ENCODE measurements around the gene TSPAN9. TPM values are rescaled to one million over a fixed set of nuclear protein-coding genes. Genes with fewer than 3 reads are reported as not detected.

Gene TSPAN9, protein sequence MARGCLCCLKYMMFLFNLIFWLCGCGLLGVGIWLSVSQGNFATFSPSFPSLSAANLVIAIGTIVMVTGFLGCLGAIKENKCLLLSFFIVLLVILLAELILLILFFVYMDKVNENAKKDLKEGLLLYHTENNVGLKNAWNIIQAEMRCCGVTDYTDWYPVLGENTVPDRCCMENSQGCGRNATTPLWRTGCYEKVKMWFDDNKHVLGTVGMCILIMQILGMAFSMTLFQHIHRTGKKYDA
- 21.5 and 23.0 TPM in 2 replicates for total RNA-seq (2014; rRNA removed; shearing (Covaris generic))

DNA sequence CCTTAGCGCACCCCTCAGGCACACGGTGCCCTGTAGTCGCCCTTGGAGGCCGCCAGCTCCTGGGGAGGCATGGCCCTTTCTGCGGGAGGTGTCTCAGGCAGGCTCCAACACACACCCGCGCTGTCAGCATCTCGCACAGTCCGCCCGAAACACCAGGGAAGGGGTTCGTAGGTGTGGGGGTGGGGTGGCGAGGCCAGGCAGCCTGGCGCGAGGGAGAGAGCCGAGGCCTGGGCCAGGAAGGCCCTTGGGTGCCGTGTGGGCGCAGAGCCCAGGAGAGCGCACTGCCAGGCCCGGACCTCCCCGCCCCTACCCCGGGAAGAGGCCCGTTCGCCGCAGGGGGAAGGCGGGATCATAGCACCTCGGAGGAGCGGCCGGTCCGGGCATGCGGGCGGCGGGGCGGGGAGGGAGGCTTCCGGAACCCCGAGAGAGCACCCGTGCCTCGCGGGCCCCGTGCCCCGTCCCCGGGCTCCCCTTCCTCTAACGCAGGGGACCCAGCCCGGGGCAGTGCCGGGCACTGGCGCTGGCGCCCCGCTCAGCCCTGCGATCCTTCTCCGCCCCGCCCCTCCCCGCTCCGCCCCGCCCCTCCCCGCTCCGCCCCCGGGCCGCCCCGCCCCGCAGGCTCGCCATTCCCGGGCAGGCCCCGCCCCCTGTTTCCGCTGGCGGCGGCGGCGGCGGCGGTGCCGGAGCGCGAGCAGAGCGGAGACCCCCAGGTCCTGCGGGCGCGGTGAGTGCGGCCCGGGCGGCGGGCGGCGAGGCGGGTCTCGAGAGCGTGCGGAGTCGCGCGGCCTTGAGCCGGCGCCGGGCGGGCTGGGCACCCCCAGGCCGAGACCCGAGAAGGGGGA lies at the start of gene TSPAN9:
Gene TSPAN9, plus strand, starts transcription at position 650 of the 842 bp plus-strand sequence. CDS start 123,815 bp downstream, outside the sequence.
- H3K27ac ChIP-seq: peak within 1 kb of the TSS; percentile 38
- peak within 1 kb of the TSS; percentile 88 for H3K4me3 ChIP-seq
- H3K9me3 ChIP-seq (replicated peaks): no peaks in the 10 kb centered on the region
- peak; percentile 76 to 87 for DNase-seq (ENCODE audit: low read depth in 1 of 2, low spot score in 2 of 2)
- H3K36me3 ChIP-seq: no peaks in the 10 kb centered on the region
- peaks cover 13% of the 10 kb centered on the region for H3K4me1 ChIP-seq (replicated peaks)
- no peaks in the 10 kb centered on the region for H3K27me3 ChIP-seq (replicated peaks)

DNA sequence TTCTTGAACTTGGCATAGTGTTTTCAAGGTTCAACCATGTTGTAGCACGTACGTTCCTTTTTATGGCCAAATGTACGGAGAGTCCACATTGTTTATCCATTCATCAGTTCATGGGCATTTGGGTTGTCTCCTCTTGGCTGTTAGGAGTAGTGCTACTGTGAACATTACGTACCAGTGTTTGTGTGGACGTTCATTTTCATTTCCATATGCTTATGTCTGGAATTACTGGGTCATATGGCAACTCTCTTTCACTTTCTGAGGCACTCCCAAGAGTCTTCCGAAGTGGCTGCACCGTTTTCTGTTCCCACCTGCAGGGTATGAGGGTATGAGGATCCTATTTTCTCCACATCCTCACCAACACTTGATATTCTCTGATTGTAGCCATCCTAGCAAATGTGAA lies 49.1 kb upstream of the TSPAN9 start:
- Histone ChIP-seq H3K4me3 (no peak overlapping the region), H3K4me1 (replicated peaks) (no peaks in the 10 kb centered on the region), H3K36me3 (peaks cover 94% of the 10 kb centered on the region), H3K27ac (no peak overlapping the region), H3K27me3 (replicated peaks) (no peaks in the 10 kb centered on the region), H3K9me3 (replicated peaks) (no peaks in the 10 kb centered on the region)
- no peak for DNase-seq (ENCODE audit: low read depth in 1 of 2, low spot score in 2 of 2)

DNA sequence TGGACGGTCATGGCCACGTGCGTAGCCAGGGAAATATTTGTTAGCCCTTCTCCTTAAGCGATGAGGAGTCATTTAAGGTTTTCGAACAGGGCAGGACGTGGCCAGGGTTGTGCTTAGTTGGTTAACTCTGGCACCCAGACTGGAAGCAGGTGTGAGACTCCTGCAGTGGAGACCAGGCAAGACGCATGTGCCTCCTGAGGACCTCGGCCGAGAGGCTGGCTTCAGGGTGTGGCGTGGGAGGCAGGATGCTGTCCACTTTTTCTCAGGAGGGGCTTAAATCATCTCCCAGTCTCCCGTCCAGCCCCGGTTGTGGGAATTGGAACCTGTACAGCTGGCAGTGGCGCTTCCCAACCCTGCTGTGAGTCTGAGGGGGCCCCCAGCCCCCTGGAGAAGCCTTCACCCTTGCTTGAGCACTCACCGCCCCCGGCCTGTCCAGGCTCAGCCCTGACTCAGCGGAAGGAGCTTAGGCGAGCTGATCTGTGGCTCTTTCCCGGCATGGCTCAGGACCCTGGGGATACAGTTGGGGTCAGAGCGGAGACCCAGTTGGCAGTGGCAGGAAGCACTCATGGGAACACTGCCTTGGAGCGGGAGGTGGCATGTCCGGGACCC lies 46.3 kb upstream of the TSPAN9 start:
- no peak overlapping the region for H3K27ac ChIP-seq
- H3K4me1 ChIP-seq (replicated peaks): no peaks in the 10 kb centered on the region
- no peak overlapping the region for H3K4me3 ChIP-seq
- DNase-seq (ENCODE audit: low read depth in 1 of 2, low spot score in 2 of 2): no peak
- peaks cover 90% of the 10 kb centered on the region for H3K36me3 ChIP-seq
- H3K9me3 ChIP-seq (replicated peaks): no peaks in the 10 kb centered on the region
- H3K27me3 ChIP-seq (replicated peaks): no peaks in the 10 kb centered on the region

DNA sequence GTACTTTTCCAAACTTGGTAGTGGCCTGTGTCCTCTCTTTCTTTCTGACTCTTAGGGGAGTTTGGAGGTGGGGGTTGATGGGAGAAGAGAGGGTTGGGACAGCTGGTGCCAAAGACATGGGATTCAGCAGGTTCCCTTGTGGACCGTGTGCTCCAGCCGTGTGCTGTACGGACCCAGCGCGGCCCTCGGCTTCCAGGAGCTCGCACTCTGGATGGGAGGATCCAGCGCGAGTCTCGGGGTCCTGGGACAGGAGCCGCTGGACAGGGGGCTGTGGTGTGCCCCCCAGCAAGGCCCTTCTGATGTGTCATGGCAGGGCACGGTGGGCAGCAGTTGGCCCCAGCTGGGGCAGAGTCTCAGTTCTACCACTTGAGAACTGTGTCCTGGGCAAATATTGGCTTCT lies 45.0 kb upstream of the TSPAN9 start:
- no peak overlapping the region for H3K4me3 ChIP-seq
- H3K27me3 ChIP-seq (replicated peaks): no peaks in the 10 kb centered on the region
- peaks cover 90% of the 10 kb centered on the region for H3K36me3 ChIP-seq
- H3K27ac ChIP-seq: no peak overlapping the region
- DNase-seq (ENCODE audit: low read depth in 1 of 2, low spot score in 2 of 2): no peak
- H3K4me1 ChIP-seq (replicated peaks): no peaks in the 10 kb centered on the region
- no peaks in the 10 kb centered on the region for H3K9me3 ChIP-seq (replicated peaks)

DNA sequence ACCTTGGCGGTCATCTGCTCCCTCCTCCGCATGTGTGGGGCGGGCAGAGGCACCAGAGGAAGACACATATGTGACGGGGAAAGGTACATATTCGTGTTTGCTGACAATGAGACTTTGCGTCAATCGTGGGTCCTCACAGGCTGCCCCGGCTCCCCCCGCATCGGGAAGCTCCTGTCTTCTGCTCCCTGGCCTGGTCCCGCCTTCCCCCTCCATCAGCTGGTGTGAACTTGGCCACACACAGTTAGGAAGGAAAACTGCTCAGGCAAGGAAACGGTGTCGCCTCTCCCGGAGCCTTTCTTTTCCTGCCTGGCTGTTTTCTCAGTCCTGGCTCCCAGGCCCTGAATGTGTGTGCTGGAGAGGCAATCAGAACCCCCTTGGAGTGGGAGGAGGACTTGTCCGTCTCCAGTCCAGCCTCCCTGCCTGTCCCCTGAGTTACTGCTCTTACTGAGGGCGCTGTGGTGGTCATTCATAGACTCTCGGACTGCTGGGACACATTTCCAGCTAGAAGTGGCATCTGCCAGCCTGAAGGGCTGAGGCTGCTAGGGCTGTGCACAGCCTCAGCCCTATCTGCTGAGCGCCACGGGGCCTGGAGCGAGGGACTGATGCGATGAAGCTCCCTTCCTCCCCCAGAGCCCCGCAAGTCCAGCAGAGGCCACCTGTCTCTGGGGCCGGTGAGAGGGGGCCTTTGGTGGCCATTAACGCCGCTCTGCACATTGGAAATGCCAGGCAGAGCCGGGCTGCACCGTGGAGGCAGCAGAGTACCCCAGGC lies 44.2 kb upstream of the TSPAN9 start:
- H3K27me3 ChIP-seq (replicated peaks): no peaks in the 10 kb centered on the region
- H3K4me3 ChIP-seq: no peak overlapping the region
- no peaks in the 10 kb centered on the region for H3K9me3 ChIP-seq (replicated peaks)
- no peaks in the 10 kb centered on the region for H3K4me1 ChIP-seq (replicated peaks)
- DNase-seq (ENCODE audit: low read depth in 1 of 2, low spot score in 2 of 2): no peak
- no peak overlapping the region for H3K27ac ChIP-seq
- H3K36me3 ChIP-seq: peaks cover 90% of the 10 kb centered on the region

DNA sequence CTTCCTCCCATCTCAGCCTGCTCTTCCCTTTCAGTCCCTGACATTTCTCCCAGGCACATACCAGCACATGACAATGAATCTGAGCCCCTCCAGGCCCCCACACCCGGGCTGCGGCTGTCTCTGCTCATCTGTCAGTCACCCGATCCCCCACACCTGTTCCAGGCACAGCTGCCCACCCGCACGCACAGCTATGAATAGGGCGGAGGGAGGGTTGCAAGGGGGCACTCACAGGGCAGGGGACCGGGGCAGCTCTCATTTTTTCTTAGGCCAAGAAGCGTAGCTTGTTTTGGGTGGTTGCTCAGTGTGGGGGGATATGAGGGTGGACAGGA lies 43.7 kb upstream of the TSPAN9 start:
- Histone ChIP-seq H3K27me3 (replicated peaks) (no peaks in the 10 kb centered on the region), H3K36me3 (peaks cover 90% of the 10 kb centered on the region), H3K9me3 (replicated peaks) (no peaks in the 10 kb centered on the region), H3K27ac (no peak overlapping the region), H3K4me3 (no peak overlapping the region), H3K4me1 (replicated peaks) (no peaks in the 10 kb centered on the region)
- no peak for DNase-seq (ENCODE audit: low read depth in 1 of 2, low spot score in 2 of 2)

DNA sequence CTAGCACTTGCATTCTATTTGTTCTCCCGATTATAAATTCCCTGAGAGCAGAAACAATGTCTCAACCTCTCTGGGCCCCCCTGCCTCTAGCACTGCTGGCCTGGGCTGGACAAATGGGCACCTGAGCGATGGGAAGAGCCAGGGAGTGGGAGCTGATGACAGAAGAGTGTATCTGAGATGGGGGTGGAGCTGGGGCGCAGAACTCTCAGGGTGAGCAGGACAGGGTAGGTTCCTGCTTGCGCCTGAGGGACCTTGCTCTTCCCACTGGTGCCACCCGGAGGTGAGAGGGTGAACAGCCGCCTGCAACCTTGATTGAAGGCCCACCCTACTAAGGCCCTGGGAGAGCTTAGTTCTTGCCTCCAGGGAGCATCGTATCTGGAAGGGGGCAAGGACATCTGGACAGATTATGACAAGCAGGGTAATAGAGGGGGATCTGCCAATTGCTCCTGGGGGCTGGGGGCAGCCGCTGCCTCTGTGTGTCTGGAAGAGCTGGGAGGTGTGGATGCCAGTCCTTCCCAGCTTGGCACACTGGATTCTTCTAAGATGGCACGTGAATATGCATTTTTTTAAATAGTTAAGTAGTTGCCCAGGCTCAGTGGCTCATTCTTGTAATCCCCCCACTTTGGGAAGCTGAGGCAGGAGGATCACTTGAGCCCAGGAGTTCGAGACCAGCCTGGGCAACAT lies 43.0 kb upstream of the TSPAN9 start:
- Histone ChIP-seq H3K4me1 (replicated peaks) (no peaks in the 10 kb centered on the region), H3K4me3 (no peak overlapping the region), H3K9me3 (replicated peaks) (no peaks in the 10 kb centered on the region), H3K36me3 (peaks cover 90% of the 10 kb centered on the region), H3K27ac (no peak overlapping the region), H3K27me3 (replicated peaks) (no peaks in the 10 kb centered on the region)
- DNase-seq (ENCODE audit: low read depth in 1 of 2, low spot score in 2 of 2): peak; percentile 54 to 82

DNA sequence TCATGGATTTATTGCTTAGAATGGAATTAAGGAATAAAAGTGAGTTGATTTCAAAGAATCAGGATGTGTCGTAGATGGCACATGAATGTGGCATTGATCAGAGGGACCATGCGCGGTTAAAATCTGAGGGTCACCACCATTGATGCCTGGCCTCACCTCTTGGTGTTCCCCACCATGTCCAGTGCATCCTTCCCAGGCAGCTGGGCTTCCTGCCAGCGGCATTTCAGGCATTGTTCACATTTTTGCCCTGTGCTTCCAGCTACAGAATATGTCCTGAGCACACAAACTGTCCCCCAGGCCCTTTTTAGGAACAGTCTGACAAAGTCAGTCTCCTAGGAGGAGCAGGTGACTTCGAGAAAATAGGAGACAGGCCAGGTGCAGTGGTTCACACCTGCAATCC lies 42.0 kb upstream of the TSPAN9 start:
- Histone ChIP-seq H3K9me3 (replicated peaks) (no peaks in the 10 kb centered on the region), H3K27ac (no peak overlapping the region), H3K4me1 (replicated peaks) (no peaks in the 10 kb centered on the region), H3K36me3 (peaks cover 90% of the 10 kb centered on the region), H3K4me3 (no peak overlapping the region), H3K27me3 (replicated peaks) (no peaks in the 10 kb centered on the region)
- no peak for DNase-seq (ENCODE audit: low read depth in 1 of 2, low spot score in 2 of 2)

- Histone ChIP-seq H3K36me3 (peaks cover 90% of the 10 kb centered on the region), H3K4me1 (replicated peaks) (no peaks in the 10 kb centered on the region), H3K27ac (no peak overlapping the region), H3K9me3 (replicated peaks) (no peaks in the 10 kb centered on the region), H3K4me3 (no peak overlapping the region), H3K27me3 (replicated peaks) (no peaks in the 10 kb centered on the region)
- DNase-seq (ENCODE audit: low read depth in 1 of 2, low spot score in 2 of 2): no peak
Measured at GRCh38 chr12:3035815-3036702, 41.1 kb upstream of the TSPAN9 start.

DNA sequence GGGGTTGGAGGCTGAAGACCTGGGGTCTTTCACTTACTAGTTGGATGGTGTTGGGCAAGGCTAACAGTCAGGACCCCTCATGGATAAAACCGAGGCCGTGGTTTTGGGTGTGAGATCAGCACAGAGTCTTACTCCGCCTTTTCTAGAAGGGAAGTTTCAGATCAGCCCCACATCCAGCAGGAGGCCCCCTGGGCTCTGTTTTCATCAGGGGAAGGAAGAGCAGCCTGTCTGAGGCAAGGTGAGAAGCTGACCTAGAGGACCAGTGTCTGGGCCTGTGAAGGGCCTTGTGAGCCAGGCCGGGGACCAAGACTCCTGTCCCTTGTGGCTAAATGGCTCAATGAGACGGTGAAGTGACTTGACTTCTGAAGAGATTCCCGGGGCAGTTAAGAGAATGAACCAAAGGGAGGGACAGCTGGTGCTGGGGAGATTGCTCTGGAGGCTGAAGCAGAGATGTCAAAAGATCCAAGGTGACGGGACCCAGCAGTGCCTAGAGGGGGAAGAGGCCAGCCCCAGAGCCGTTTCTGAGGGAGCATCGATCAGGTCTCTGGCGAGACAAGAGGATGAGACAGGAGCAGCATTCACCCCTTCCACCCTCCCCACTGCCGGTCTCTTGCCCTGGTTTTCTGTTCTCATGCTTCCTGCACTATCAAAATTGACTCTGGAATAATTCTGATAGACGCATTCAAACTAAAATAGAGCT lies 40.1 kb upstream of the TSPAN9 start:
- Histone ChIP-seq H3K4me3 (no peak overlapping the region), H3K36me3 (peaks cover 88% of the 10 kb centered on the region), H3K27ac (no peak overlapping the region), H3K9me3 (replicated peaks) (no peaks in the 10 kb centered on the region), H3K27me3 (replicated peaks) (no peaks in the 10 kb centered on the region), H3K4me1 (replicated peaks) (no peaks in the 10 kb centered on the region)
- no peak for DNase-seq (ENCODE audit: low read depth in 1 of 2, low spot score in 2 of 2)

- Histone ChIP-seq H3K27ac (no peak overlapping the region), H3K27me3 (replicated peaks) (no peaks in the 10 kb centered on the region), H3K36me3 (peaks cover 79% of the 10 kb centered on the region), H3K9me3 (replicated peaks) (no peaks in the 10 kb centered on the region), H3K4me3 (no peak overlapping the region), H3K4me1 (replicated peaks) (no peaks in the 10 kb centered on the region)
- DNase-seq (ENCODE audit: low read depth in 1 of 2, low spot score in 2 of 2): no peak
Measured at GRCh38 chr12:3038166-3038565, 39.0 kb upstream of the TSPAN9 start.

- H3K4me3 ChIP-seq: no peak overlapping the region
- no peaks in the 10 kb centered on the region for H3K9me3 ChIP-seq (replicated peaks)
- H3K36me3 ChIP-seq: peaks cover 81% of the 10 kb centered on the region
Measured at GRCh38 chr12:3038926-3039510, 38.2 kb upstream of the TSPAN9 start.

More at GRCh38 chr12:3038926-3039510, 38.2 kb upstream of the TSPAN9 start:
- no peaks in the 10 kb centered on the region for H3K4me1 ChIP-seq (replicated peaks)
- H3K27me3 ChIP-seq (replicated peaks): no peaks in the 10 kb centered on the region
- no peak for DNase-seq (ENCODE audit: low read depth in 1 of 2, low spot score in 2 of 2)
- no peak overlapping the region for H3K27ac ChIP-seq

Measured in SJSA1 (cell line).